SKM-1 (cell line): Measurements from ENCODE around the gene EPGN.
A peak's percentile ranks its signal among the peaks of the same experiment; 100 is the strongest.

ENCODE experiments used
- DNase-seq: peaks from one replicate; lab custom pipeline; 2025; ENCODE audit not compliant: unreplicated experiment; lab: John Stamatoyannopoulos, UW

EPGN gene

DNA sequence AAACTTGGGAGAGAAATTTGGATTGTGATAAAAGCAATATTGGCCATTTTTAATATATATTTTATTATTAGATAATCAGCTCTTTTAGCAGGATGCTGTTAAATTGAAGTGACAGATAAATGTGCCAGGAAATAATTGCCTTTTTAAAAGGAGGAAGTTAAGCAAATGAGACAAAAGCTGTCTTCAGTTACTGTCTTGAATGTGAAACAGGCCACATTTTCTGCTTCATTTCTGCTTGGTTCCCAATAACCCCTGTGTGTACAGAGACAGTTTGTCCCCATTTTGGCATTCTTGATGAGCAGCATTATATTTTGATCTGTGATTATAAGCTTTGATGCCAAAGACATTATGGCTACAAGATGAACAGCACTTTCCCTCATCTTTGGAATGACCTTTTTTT, 953 bp downstream of the EPGN start:
- DNase-seq: no peak

DNA sequence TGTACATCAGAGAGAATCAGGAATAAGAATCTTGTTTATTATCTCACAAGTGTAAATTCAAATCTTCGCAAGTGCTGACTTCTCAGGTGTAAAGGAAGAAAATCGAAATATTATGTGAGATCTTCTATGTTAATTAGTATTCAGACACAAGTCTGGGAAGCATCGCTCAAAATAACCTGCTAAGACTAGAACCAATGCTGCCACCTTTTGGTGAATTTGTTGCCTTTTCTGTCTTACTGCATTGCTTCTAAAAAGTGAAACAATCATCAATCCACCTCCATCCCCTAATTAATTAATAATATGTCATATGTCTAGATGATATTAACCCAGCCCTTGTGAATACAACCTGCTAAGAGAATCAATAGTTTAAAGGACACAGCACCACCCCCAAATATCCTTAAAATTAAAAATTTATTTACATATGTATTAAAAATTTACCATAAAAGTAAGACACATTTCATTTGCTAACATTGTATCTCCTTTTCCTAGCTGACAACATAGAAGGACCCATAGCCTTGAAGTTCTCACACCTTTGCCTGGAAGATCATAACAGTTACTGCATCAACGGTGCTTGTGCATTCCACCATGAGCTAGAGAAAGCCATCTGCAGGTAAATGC, 3.5 kb downstream of the EPGN start:
- DNase-seq: peak; percentile 22

DNA sequence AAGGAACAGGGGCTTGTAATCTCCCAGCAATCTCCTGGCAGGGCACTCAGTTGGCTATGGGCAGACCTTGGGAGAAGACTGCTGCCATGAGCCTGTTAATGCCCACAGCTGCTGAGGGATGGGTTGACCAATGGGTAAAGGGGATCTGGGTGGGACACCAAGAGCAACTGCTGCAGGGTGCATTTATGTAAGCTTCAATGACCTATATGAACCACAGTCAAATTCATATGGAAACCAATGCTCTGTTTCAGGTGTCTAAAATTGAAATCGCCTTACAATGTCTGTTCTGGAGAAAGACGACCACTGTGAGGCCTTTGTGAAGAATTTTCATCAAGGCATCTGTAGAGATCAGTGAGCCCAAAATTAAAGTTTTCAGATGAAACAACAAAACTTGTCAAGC, 6.1 kb downstream of the EPGN start:
- DNase-seq: no peak

DNA sequence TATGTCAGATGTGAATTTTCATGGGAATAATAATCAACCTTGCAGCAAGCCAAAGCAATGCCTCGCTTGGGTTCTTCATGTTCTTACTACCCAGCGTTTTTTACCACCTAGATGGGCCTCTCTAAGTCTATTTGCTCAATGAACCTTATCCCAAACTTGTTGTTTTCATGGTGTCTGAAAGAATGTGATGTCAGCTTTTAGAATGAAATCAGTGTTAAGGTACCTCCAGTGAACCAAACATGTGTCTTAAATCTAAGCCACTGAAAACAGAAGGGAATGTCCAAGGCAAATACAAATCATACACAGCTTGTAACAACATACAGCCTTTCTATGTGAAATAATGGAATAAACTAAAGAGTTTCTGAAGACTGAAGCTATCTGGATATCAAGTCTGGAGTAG, 6.7 kb downstream of the EPGN start:
- no peak for DNase-seq

DNA sequence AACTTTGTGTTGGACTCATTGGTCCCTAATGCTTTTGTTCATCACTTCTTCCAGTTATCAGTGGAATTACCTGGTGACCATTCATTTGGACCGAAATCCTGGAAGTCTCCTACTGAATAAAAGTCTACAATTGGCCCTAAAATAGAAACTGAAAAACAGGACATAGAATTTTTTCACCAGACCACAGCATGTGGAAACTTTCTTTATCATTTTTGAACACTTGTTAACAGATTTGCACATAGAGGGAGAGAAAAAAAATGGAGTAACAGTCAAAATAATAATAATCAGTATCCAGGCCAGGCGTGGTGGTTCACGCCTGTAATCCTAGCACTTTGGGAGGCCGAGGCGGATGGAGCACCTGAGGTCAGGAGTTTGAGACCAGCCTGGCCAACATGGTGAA, 7.1 kb downstream of the EPGN start:
- DNase-seq: no peak

DNA sequence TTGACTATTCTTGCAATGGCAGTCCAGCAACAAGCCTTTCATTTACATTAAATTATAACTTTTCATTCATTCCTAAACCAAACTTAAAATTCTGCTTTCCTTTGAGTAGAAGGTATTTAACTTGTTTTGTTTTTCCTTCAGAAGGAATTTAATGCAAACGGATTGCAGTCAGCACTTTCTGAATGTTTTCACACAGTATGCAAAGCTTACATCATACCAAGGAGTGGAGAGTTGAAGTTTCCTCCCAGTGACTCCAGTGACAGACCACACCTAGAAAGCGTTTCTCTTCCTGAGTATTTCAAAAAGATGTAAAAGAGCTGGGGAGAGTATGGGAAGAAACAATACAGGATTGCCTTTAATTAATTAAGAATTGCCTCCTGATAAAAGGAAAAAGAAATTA, 8.1 kb downstream of the EPGN start:
- DNase-seq: no peak

DNA sequence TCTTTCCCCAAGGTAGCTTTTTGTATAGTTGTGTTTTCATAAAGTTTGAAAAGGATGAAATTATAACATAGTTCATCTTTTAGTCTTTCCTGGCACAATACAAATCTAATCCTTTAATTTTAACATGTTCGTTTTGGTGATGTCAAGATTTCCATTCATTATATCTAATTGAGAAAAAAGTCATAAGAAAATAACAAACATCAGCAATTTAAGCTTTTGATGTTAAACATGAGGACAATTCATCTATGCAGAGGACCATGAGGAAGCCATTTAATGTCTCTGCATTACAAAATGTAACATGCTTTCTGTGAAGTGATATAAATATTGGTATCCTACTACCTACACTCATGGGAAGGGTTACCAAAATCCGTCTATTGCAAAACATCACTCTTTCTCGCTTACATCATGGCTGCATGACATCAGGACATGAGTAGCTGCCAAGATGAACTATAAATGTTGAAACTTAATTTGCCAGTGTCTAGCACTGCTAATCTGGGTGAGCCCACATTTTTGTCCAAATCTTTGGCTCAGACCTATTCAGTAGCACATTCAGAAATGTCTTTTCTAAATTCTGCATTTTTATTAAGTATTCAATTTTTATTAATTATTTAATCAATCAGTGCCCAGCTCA, 9.5 kb downstream of the EPGN start:
- no peak for DNase-seq

DNA sequence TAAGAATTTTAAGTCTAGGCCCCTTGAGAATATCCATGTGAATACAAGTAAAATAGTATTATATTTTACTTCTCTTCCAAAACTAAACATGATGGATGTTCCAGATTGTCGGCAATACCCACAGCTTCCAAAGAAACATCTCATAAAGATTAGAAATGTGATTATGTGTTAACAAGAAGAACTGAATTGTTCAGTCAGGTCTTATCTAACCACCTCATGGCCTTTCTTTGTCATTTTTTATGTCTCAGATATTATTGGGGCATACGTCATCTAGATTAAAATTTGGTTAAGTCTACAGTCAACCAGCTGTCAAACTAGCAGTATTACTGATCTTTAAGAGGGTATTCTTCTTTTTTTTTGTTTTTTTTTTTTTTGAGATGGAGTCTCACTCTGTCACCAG, 10.0 kb downstream of the EPGN start:
- DNase-seq: no peak

DNA sequence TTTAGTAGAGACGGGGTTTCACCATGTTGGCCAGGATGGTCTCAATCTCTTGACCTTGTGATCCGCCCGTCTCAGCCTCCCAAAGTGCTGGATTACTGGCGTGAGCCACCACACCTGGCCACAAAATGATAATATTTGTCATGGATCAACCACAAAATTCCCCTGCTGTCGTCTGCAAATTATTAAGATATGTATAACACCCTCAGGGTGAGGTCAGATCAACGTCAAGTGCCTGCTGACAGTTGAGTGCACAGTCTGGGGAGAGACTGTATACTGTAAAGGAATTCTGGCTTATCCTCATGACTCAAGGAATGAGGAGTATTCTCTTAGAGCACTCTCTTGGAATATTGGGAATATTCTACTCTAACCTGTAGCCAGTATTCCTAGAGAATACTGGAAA, 11.2 kb downstream of the EPGN start:
- DNase-seq: no peak

DNA sequence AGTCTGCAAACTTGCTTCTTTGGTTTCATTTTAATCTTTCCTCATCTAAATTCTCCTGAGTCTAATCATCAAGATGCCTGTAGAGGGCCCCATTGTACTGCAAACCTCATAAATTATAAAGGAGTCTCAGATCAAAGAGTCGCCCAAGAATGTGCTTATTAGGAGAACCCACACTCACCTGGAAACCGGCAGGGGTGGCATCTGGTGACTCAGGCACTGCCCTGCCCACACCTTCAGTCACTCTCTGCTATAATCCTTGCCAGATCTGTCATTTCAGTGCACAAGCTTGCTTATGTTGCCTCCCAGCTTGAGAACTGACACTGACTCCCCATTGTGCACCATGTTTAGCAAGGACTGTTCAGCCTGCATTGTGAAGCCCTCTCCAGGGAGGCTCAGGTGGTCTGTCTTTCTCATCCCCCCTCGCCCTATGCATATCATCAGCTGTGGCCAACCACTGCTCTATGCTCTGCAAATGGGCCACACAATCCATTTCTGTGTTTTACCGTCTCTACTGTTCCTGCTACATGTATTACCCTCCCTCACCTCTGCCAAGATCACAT, 12.4 kb downstream of the EPGN start:
- peak; percentile 13 for DNase-seq

DNA sequence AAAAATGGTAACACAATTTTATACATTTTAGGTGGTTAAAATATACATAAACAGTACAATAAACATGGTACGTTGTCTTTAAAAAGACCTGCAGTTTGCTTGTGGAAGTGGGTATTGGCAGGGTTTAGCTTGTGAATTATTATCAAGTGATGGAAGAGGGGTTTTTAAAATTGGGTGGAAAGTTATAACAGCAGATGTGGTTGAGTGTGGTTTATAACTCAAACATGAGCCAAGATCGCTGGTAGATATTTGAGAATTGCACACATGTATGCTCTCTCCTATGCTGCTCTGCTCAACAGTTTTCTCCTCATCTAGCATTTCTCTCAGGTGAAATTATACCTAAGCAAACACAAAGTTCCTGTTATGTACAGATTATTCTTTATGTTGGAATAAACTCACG, 14.0 kb downstream of the EPGN start:
- DNase-seq: no peak

DNA sequence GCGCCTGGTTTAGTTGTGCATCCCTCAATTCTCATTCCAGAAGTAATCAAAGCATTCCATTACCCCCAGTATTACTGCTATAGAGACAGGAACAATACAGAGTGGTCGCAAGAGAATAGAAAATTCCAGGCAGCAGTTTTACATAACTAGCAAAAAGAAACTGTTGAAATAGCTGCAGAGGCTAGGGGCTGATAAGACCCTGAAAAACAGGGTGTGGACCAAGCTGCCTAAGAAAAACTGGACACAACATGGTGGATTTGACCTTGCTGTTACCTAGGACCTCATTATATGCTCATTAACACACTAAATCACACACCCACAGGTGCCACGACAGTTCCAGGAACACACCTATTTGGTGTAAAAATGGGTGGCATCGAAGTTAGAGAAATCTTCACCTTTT, 15.4 kb downstream of the EPGN start:
- DNase-seq: no peak

DNA sequence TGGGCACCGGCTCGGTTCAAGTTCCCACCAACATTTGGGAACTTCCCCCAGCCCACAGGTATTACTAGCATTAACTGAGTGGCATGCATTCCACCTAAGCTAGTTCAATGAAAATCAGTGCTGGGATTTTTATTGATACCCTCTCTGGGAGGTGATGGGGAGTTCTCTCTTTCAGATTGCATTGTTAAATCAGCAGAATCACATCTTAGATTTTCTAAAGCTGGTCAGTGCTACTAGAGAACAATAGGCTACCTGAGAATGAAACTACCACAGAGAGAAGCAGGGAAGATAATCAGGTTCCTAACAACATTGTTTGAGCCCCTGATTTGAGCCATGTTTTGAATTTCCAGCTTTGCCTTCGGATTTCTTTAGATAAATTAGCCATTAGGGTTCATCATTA, 16.0 kb downstream of the EPGN start:
- no peak for DNase-seq

DNA sequence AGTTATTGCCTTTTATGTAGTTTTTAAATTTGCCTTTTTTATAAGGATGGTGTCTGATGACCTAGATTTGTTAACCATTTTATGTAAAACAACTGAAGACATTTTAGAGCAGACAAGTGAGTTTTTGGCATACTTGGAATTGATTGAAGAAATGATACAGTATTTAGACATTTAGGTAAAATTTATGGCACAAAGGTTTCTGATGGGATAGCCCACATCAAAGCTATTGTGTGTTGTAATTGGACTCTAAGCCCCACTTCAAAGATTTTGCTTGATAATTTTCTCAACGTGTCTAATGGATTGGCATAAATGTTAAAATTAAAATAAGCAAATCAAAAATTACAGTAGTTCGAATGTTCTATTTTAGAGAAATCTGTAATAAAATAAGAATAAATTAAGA, 17.6 kb downstream of the EPGN start:
- DNase-seq: no peak

DNA sequence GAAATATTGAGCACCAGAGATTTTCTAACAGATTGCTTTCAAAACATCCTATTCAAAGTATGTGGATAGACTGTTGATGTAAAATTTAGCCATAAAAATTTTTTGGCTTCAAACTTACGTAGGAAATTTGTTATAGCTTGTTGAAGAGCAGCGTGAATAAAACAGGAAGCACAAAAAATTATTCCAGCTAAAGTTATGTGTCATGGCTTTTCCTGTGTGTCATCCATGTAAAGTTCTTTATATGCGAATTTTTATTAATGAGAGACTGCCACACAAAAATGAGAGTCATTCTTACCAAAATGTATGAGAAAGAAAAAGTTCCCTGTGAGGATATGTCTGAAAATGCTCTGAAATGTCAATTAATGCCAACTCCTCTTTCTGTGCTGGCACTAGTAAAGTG, 19.5 kb downstream of the EPGN start:
- no peak for DNase-seq

DNA sequence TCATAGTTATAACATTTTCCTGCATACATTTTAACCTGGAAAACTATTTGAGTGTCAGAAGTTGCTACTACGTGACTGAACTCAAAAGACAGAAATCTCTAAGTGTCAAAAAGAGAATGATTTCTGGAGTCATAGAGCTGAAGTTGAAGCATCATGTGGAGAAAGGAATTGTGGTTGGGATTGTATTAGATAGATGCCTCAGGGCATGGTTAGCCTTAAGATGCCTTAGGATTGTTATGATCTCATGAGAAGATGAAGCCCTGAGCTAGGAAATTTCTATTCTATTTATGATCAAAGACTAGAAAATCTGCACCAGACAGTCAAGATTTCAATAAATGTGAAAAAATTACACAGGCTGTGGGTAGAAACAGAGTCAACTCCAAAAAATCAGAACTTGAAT, 20.2 kb downstream of the EPGN start:
- DNase-seq: no peak

DNA sequence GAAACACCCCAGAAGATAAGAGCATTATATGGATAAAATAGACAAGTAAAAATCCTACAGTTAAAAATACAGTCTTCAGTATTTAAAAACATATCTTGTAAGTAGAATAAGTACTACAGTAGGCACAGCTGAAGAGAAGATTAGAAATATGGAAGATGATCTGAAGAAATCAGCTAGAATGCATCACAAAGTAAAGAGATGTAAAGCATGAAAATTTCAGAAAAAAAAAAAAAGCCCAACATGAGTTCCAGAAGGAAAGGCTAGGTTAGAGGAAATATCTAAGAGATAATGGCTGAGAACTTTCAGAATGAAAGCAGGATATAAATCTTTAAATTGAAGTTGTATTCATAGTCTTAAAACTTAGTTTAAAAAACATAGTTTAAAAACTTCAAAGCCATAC, 21.0 kb downstream of the EPGN start:
- no peak for DNase-seq

DNA sequence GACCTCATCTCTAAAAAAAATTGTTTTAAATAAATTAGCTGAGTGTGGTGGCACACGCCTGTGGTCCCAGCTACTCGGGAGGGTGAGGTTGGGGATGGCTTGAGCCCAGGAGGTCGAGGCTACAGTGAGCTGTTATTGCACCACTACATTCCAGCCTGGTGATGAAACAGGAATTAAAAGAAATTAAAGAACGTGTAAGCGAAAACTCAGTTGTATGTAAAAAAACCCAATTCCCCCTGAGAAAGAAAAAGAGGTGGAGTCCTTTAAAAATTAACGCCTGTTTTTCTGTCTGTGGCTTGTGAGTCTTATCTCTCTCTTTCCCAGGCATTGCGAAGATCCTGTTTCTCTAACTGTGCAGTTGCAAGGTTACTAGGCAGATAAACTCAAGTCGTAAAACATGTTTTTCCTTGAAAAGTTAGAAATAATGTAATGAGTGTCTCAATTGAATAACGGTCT, 22.1 kb downstream of the EPGN start:
- DNase-seq: no peak

DNA sequence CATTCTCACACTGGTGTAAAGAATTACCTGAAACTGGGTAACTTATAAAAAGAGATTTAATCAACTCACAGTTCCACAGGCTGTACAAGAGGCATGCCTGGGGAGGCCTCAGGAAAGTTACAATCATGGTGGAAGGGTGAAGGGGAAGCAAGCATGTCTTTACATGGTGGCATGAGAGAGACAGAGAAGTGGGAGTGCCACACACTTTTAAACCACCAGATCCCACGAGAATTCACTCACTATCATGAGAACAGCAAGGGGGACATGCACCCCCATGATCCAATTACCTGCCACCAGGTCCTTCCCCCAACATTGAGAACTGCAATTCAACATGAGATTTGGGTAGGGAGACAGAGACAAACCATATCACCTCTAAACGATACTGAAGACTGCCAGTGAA, 23.0 kb downstream of the EPGN start:
- no peak for DNase-seq

DNA sequence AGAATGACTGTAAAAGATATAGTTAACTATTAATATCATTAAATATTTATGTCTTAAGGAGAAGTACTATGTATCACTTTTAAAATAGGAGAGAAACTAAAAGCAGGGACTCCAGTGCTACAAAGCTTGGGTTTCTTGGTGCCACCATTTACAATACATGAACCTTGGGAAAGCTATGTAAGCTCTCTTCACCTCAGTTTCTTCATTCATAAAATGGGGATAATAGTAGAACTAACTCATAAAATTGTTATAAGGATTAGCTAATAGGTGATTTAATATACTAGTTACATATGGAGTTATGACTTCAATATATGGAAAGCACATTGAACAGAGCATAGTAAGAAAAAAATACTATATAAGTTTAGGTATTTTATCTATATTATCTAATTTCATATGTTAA, 23.7 kb downstream of the EPGN start:
- no peak for DNase-seq

DNA sequence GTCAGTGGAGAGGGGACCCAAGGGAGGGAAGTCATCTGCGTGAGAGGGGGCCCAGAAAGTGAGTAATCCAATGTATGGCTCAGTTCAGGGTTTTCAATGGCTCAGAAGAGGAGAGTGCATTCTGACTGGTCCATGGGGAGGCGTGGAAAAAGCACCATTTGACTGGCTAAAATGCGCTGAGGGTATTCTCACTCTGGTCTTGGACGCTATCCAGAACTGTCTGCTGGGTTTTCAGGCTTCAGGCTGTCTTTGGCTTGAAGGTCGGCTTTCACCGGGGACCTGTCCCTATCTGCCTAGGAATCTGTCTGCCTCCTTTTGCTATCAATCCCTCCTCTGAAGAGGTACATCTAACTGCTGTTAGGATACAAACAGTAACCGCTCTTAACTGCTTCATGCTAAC, 26.4 kb downstream of the EPGN start:
- DNase-seq: no peak

DNA sequence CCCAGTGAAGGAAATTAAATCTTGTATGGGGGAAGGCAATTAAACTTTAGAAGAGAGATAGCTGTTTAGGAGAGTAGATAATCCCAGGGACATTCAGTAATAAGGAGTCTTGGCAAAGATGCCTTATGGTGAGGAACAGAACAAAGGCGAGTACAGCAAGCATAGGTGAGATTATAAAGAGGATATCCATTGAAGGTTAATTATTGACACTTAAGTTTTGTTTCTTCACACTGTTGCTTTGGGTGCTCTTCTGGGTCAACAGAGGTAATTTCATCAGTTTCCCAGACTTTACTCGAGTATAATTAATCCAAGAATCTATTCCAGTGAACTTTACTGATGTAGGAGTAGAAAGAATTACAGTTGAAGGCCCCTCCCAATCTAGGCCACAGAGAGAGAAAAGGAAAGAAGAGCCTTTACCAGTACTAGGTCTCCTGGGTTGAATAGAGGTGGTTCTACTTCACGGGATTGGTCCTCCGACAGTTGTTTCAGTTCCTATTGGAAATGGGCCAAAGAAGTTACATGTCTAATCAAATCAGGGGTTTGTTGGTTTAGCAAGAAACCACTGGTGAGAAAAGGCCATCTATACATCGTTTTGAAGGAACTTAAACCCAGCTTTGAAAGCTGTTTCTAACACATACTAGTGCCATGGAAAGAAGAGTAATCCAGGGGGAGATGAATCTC, 27.2 kb downstream of the EPGN start:
- DNase-seq: no peak
